Activated CD4-positive, alpha-beta T cell treated with anti-CD3 and anti-CD28 coated beads for 48 hours (primary cell): Measurements from ENCODE around the gene COL11A2.

Experiments used
- DNase-seq: peaks from one replicate; pipeline ENCODE4 v3.0.0-alpha.2; 2020

COL11A2 gene

GRCh38 chr6:33206027-33206863, 14.0 kb upstream of the COL11A2 start:
- no peak for DNase-seq

GRCh38 chr6:33205191-33206026, 13.1 kb upstream of the COL11A2 start:
- peak; percentile 74 for DNase-seq

- peak; percentile 95 for DNase-seq
These were observed 12.3 kb upstream of the COL11A2 start, which contains the start of gene HSD17B8 for GRCh38 chr6:33204415-33205190. HSD17B8 (plus strand) TSS chr6:33204655; CDS start chr6:33204669, 14 bp downstream.

- DNase-seq, result no peak
These were observed 11.8 kb upstream of the COL11A2 start for GRCh38 chr6:33204165-33204414.

- DNase-seq, result no peak
These were observed 11.3 kb upstream of the COL11A2 start for GRCh38 chr6:33203443-33204164.

- DNase-seq, result no peak
These were observed 10.5 kb upstream of the COL11A2 start for GRCh38 chr6:33202799-33203198.

- no peak for DNase-seq
These were observed 9.7 kb upstream of the COL11A2 start for GRCh38 chr6:33201935-33202334.

GRCh38 chr6:33201147-33201545, 8.9 kb upstream of the COL11A2 start:
- DNase-seq, result no peak

- DNase-seq, result peak; percentile 99
These were observed 8.2 kb upstream of the COL11A2 start, which contains the start of the genes RXRB and SLC39A7 for GRCh38 chr6:33200219-33201146. RXRB (minus strand) TSS chr6:33200665; CDS start chr6:33200476, 189 bp downstream. SLC39A7 (plus strand) TSS chr6:33200867; CDS start chr6:33201246, 379 bp downstream.

- DNase-seq, result peak; percentile 84
These were observed 7.5 kb upstream of the COL11A2 start for GRCh38 chr6:33199687-33200218.

GRCh38 chr6:33198853-33199436, 6.7 kb upstream of the COL11A2 start:
- no peak for DNase-seq

GRCh38 chr6:33198159-33198852, 6.0 kb upstream of the COL11A2 start:
- no peak for DNase-seq

GRCh38 chr6:33197431-33198048, 5.3 kb upstream of the COL11A2 start:
- DNase-seq, result peak; percentile 28

GRCh38 chr6:33195304-33196165, 3.3 kb upstream of the COL11A2 start:
- DNase-seq, result no peak

- DNase-seq, result no peak
These were observed 2.2 kb upstream of the COL11A2 start for GRCh38 chr6:33194431-33194979.

- no peak for DNase-seq
These were observed 1.4 kb upstream of the COL11A2 start for GRCh38 chr6:33193619-33194018.

- peak; percentile 32 for DNase-seq
These were observed 670 bp upstream of the COL11A2 start for GRCh38 chr6:33192671-33193602.
